Tibial artery (tissue), 4 donors: ENCODE results near the gene USP40.

ENCODE experiments used
- DNase-seq, 2 donors: peaks; one replicate each; pipeline ENCODE4 v3.0.0-alpha.2; 2019
- H3K27ac ChIP-seq, 2 donors: fragments of 200-600 bp; sonication (generic) in 1 of 2; 1 replicate in 1 of 2; 2 replicates in 1 of 2; pipeline ENCODE4 v1.5.1; 2018 to 2019; ENCODE audit warnings: mild to moderate bottlenecking in 1 of 2
- H3K27me3 ChIP-seq, 2 donors: fragments of 200-600 bp; sonication (generic) in 1 of 2; one replicate each; pipeline versions ENCODE4 v1.5.1 to v1.6.0; 2016 to 2019
- H3K36me3 ChIP-seq, 3 donors: fragments of 200-600 bp; sonication (generic) in 2 of 3; one replicate each; pipeline ENCODE4 v1.5.1; 2016 to 2019; ENCODE audit warnings: mild to moderate bottlenecking in 2 of 3
- H3K4me1 ChIP-seq, 4 donors: fragments of 200-600 bp; sonication (generic) in 2 of 4; 1 replicate in 3 of 4; 2 replicates in 1 of 4; pipeline ENCODE4 v1.5.1; 2016 to 2019
- H3K4me3 ChIP-seq, 2 donors: fragments of 200-600 bp; sonication (generic) in 1 of 2; 1 replicate in 1 of 2; 2 replicates in 1 of 2; pipeline ENCODE4 v1.5.1; 2018 to 2019; ENCODE audit warnings: mild to moderate bottlenecking in 2 of 2
- H3K9me3 ChIP-seq, 3 donors: fragments of 200-600 bp; sonication (generic) in 1 of 3; one replicate each; pipeline ENCODE4 v1.5.1; 2016 to 2019
- CTCF ChIP-seq, 2 experiments: fragments of 200-600 bp in 1 of 2; fragments of 450-650 bp in 1 of 2; IDR thresholded peaks; one replicate each; pipeline ENCODE4 v1.5.1; 2017 to 2019; ENCODE audit warnings: antibody characterized with exemption in 2 of 2, mild to moderate bottlenecking in 1 of 2, moderate library complexity in 1 of 2
- intact Hi-C: fragments of 100-400 bp; cut with DNase I; formaldehyde crosslinking; loops from one replicate; pipeline ENCODE4 v1.15.0; 2023; ENCODE audit warnings: low total_unique reads

The USP40 gene

GRCh38 chr2:233492078-233492477 is 74.5 kb downstream of the USP40 start:
- no peak for TF ChIP-seq CTCF (IDR thresholded peaks at IDR 0.05)
- Histone ChIP-seq H3K4me1 (peaks cover 0 to 33% (median 10%) of the 10 kb centered on the region in 4 donors), H3K36me3 (peaks cover 23 to 54% (median 42%) of the 10 kb centered on the region in 3 donors), H3K4me3 (no peak overlapping the region), H3K27ac (no peak overlapping the region), H3K9me3 (no peaks in the 10 kb centered on the region), H3K27me3 (no peaks in the 10 kb centered on the region)
- DNase-seq: no peak
- intact Hi-C loops: no loop called here

GRCh38 chr2:233491326-233491725 is 75.3 kb downstream of the USP40 start:
- no peak for DNase-seq
- H3K36me3 ChIP-seq: peaks cover 23 to 51% (median 42%) of the 10 kb centered on the region in 3 donors
- H3K9me3 ChIP-seq: no peaks in the 10 kb centered on the region
- intact Hi-C loops: no loop called here
- no peaks in the 10 kb centered on the region for H3K27me3 ChIP-seq
- TF ChIP-seq CTCF (IDR thresholded peaks at IDR 0.05): no peak
- H3K4me1 ChIP-seq: peaks cover 0 to 40% (median 17%) of the 10 kb centered on the region in 4 donors
- no peak overlapping the region for H3K4me3 ChIP-seq
- no peak overlapping the region for H3K27ac ChIP-seq

- Histone ChIP-seq H3K4me1 (peaks cover 0 to 45% (median 22%) of the 10 kb centered on the region in 4 donors), H3K36me3 (peaks cover 20 to 47% (median 38%) of the 10 kb centered on the region in 3 donors), H3K9me3 (no peaks in the 10 kb centered on the region), H3K4me3 (no peak overlapping the region), H3K27ac (no peak overlapping the region), H3K27me3 (no peaks in the 10 kb centered on the region)
- DNase-seq: no peak
- TF ChIP-seq CTCF (IDR thresholded peaks at IDR 0.05): no peak
- intact Hi-C loops: no loop called here
These were observed 75.8 kb downstream of the USP40 start for GRCh38 chr2:233490831-233491230.

- intact Hi-C loops: loop anchor here (10.0 kb wide), 1 partner anchor 75 kb away; the partner anchor contains the start of gene USP40
- H3K27ac ChIP-seq: peak overlapping the region; percentile 69 to 80
- no peak overlapping the region for H3K4me3 ChIP-seq
- H3K9me3 ChIP-seq: no peaks in the 10 kb centered on the region
- TF ChIP-seq CTCF (IDR thresholded peaks at IDR 0.05): no peak
- H3K36me3 ChIP-seq: peaks cover 12 to 53% (median 38%) of the 10 kb centered on the region in 3 donors
- no peaks in the 10 kb centered on the region for H3K27me3 ChIP-seq
- no peak for DNase-seq
- peaks cover 0 to 57% (median 22%) of the 10 kb centered on the region in 4 donors for H3K4me1 ChIP-seq
These were observed 76.9 kb downstream of the USP40 start for GRCh38 chr2:233489666-233490065.

GRCh38 chr2:233489143-233489542 is 77.4 kb downstream of the USP40 start:
- no peaks in the 10 kb centered on the region for H3K27me3 ChIP-seq
- H3K9me3 ChIP-seq: no peaks in the 10 kb centered on the region
- intact Hi-C loops: loop anchor here (10.0 kb wide), 1 partner anchor 76 kb away; the partner anchor contains the start of gene USP40
- no peak for DNase-seq
- peaks cover 12 to 58% (median 43%) of the 10 kb centered on the region in 3 donors for H3K36me3 ChIP-seq
- no peak overlapping the region for H3K4me3 ChIP-seq
- peak overlapping the region; percentile 69 to 80 for H3K27ac ChIP-seq
- peaks cover 0 to 58% (median 22%) of the 10 kb centered on the region in 4 donors for H3K4me1 ChIP-seq
- TF ChIP-seq CTCF (IDR thresholded peaks at IDR 0.05): no peak
